ENCODE measurements around the gene NTSR2. TPM values are rescaled to one million over a fixed set of nuclear protein-coding genes. Genes with fewer than 3 reads are reported as not detected.

The NTSR2 gene
- total RNA-seq, 1 experiment from 2014 or later, result not detected

DNA sequence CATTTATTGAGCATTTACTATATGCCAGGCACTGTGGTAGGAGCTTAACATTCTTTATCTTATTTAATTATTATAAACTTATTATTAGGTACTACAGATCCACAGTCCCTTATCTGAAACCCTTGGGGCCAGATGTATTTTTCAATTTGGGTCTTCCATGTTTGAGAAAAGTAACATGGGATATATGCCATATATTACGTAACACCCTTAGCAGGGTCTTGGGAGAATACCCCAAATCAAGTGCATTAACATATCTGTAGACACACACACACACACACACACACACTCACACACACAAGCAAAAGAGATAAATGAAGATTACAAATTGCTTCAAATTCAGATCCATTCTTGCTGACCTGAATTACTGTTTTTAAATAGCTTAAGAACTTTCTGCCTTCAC, 13.7 kb downstream of the NTSR2 start:
- ChIA-PET CTCF (interaction anchor here (0.6 to 0.9 kb wide), 3 partner anchors 8 to 1385 kb away, joined by 3 to 5 read pairs (median 5); no protein-coding TSS in a partner anchor), POLR2A (interaction anchor here (0.8 to 0.9 kb wide), 2 partner anchors 13 kb away, joined by 3 read pairs; no protein-coding TSS in a partner anchor)
- Mint-ChIP-seq H3K4me1 (ENCODE audit: insufficient read depth, unreplicated experiment) (no peaks in the 10 kb centered on the region), H3K9me3 (ENCODE audit: unreplicated experiment) (no peaks in the 10 kb centered on the region), H3K27me3 (ENCODE audit: insufficient read depth, unreplicated experiment) (no peaks in the 10 kb centered on the region), H3K27ac (ENCODE audit: low read depth, unreplicated experiment) (no peak overlapping the region), H3K36me3 (ENCODE audit: insufficient read depth, unreplicated experiment) (no peaks in the 10 kb centered on the region), H3K4me3 (ENCODE audit: unreplicated experiment) (no peak overlapping the region)
- intact Hi-C loops (cut with micrococcal nuclease), result no loop called here
- no peak for TF ChIP-seq CTCF (IDR thresholded peaks at IDR 0.05; ENCODE audit: unreplicated experiment)
- no TSS peak for BruUV-seq (replicated peaks)
- no peak for DNase-seq (ENCODE audit: unreplicated experiment)

- no peaks in the 10 kb centered on the region for H3K27me3 Mint-ChIP-seq (ENCODE audit: insufficient read depth, unreplicated experiment)
- no peak overlapping the region for H3K27ac Mint-ChIP-seq (ENCODE audit: low read depth, unreplicated experiment)
- CTCF ChIA-PET, result interaction anchor here (0.6 kb wide), 1 partner anchor 582 kb away, joined by 3 read pairs; no protein-coding TSS in a partner anchor
- intact Hi-C loops (cut with micrococcal nuclease), result no loop called here
- H3K36me3 Mint-ChIP-seq (ENCODE audit: insufficient read depth, unreplicated experiment), result no peaks in the 10 kb centered on the region
- no TSS peak for BruUV-seq (replicated peaks)
- no peaks in the 10 kb centered on the region for H3K9me3 Mint-ChIP-seq (ENCODE audit: unreplicated experiment)
- no peak overlapping the region for H3K4me3 Mint-ChIP-seq (ENCODE audit: unreplicated experiment)
- DNase-seq (ENCODE audit: unreplicated experiment), result no peak
- POLR2A ChIA-PET, result no interaction called here
- H3K4me1 Mint-ChIP-seq (ENCODE audit: insufficient read depth, unreplicated experiment), result no peaks in the 10 kb centered on the region
- no peak for TF ChIP-seq CTCF (IDR thresholded peaks at IDR 0.05; ENCODE audit: unreplicated experiment)
These were observed 14.5 kb downstream of the NTSR2 start for GRCh38 chr2:11655495-11655894.

DNA sequence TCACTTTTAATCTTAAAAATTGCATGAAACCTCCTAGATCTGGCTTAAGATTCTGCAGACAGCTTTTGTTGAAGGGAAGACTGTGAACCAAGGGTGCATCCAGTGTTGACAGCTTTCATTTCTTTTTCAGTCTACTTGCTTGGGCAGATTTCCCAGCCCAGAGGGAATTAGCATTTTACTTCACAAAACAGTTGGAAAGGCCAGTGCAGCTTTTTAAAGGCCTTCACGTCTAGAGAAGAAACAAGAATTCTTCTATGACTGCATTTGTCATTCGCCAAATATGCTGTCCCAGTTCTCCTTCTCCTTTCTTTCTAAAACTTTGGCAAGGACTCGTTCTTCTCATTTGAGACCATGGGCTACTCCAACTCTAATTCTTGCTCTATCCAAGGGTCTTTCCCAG, 17.4 kb downstream of the NTSR2 start:
- no peak for TF ChIP-seq CTCF (IDR thresholded peaks at IDR 0.05; ENCODE audit: unreplicated experiment)
- Mint-ChIP-seq H3K27me3 (ENCODE audit: insufficient read depth, unreplicated experiment) (no peaks in the 10 kb centered on the region), H3K4me1 (ENCODE audit: insufficient read depth, unreplicated experiment) (no peaks in the 10 kb centered on the region), H3K4me3 (ENCODE audit: unreplicated experiment) (no peak overlapping the region), H3K36me3 (ENCODE audit: insufficient read depth, unreplicated experiment) (no peaks in the 10 kb centered on the region), H3K27ac (ENCODE audit: low read depth, unreplicated experiment) (no peak overlapping the region), H3K9me3 (ENCODE audit: unreplicated experiment) (no peaks in the 10 kb centered on the region)
- BruUV-seq (replicated peaks), result no TSS peak
- DNase-seq (ENCODE audit: unreplicated experiment), result no peak
- intact Hi-C loops (cut with micrococcal nuclease), result no loop called here
- ChIA-PET POLR2A (interaction anchor here (0.9 kb wide), 1 partner anchor 86 kb away, joined by 3 read pairs; no protein-coding TSS in a partner anchor), CTCF (interaction anchor here (0.5 to 1.2 kb wide), 3 partner anchors 30 to 521 kb away, joined by 3 read pairs; no protein-coding TSS in a partner anchor)

DNA sequence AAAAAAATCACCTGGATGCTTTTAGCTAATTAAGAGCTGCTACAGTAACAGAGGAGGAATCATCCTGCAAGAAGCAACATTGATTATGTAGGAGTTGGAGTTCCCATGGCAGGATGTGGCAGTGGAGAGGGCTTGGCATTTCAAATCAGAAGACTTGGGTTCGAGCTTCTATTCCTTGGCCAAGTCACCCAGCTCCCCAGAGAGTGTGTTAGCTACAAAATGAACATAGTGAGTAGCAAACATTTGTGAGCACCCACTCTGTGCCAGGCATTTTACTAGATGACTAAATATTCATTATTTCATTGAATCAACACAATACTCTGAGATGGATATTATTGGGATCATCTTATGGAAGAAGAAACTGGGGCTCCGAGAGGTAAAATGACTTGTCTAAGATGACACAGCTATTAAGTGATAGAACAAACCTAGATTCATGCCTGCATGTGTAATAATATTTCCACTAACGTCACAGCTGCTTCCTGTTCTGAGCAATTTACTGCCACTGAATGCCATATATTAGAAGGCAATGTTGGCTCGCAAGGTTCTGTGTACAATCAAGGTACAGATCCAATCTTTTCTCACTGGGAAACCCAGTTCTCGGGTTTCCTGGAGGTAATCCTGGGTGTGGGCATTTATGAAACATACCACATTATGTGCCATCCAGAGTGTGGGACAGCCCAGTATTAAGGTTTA, 18.0 kb downstream of the NTSR2 start:
- Mint-ChIP-seq H3K9me3 (ENCODE audit: unreplicated experiment) (no peaks in the 10 kb centered on the region), H3K4me3 (ENCODE audit: unreplicated experiment) (no peak overlapping the region), H3K27ac (ENCODE audit: low read depth, unreplicated experiment) (no peak overlapping the region), H3K27me3 (ENCODE audit: insufficient read depth, unreplicated experiment) (no peaks in the 10 kb centered on the region), H3K36me3 (ENCODE audit: insufficient read depth, unreplicated experiment) (no peaks in the 10 kb centered on the region), H3K4me1 (ENCODE audit: insufficient read depth, unreplicated experiment) (no peaks in the 10 kb centered on the region)
- no peak for TF ChIP-seq CTCF (IDR thresholded peaks at IDR 0.05; ENCODE audit: unreplicated experiment)
- ChIA-PET CTCF (interaction anchor here (0.7 to 1.2 kb wide), 4 partner anchors 9 to 519 kb away, joined by 3 read pairs; a partner anchor contains a TSS), POLR2A (interaction anchor here (0.9 to 1.0 kb wide), 2 partner anchors 13 to 16 kb away, joined by 3 read pairs; no protein-coding TSS in a partner anchor)
- no TSS peak for BruUV-seq (replicated peaks)
- no peak for DNase-seq (ENCODE audit: unreplicated experiment)
- intact Hi-C loops (cut with micrococcal nuclease), result no loop called here

Data from MCF 10A (cell line).